GM18519 (cell line): Measurements from ENCODE around the gene ABI2.
"Not testable (repeated sequence)": the region's sequence is repeated elsewhere in the genome, so short reads cannot be mapped to it uniquely, and the experiment has no call there.

ENCODE experiments used
- ATAC-seq: cut with Tn5 transposase; IDR thresholded peaks from one replicate; pipeline ENCODE4 v1.9.1; 2021; ENCODE audit warnings: mild to moderate bottlenecking, moderate library complexity; ENCODE audit not compliant: unreplicated experiment, low FRiP score

ABI2 gene

DNA sequence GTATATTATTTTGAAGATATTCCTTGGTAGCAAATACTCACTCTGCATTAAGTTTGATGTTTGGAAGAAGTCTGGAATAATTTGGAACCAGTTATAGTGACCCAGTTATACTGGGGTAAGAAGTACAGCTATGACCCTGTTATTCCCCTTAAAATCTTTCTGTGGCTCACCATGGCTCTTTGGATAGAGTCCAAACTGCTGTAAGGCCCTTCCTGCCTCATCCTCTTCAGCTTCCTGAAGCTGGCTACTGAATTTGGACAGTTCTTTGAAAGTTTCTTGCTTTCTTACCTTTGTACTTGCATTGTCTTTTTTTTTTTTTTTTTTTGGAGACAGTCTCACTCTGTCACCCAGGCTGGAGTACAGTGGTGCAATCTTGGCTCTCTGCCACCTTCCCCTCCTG is 85.6 kb downstream of the ABI2 start:
- no peak for ATAC-seq

DNA sequence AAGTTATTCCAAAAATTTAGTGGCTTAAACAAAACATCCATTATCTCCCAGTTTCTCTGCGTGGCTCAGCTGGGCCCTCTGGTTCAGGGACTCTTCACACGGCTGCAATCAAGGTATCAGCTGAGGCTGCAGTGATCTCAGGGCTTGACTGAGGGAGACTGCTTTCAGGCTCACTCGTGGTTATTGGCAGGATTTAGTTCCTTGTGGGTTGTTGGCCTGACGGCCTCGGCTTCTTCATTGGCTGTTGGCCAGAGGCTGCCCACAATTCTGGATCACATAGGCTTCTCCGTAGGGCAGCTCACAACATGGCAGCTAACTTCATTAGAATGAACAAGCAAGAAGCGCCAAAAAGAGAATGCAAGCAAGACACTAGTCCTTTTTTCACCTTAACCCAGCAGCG is 90.1 kb downstream of the ABI2 start:
- no peak for ATAC-seq

DNA sequence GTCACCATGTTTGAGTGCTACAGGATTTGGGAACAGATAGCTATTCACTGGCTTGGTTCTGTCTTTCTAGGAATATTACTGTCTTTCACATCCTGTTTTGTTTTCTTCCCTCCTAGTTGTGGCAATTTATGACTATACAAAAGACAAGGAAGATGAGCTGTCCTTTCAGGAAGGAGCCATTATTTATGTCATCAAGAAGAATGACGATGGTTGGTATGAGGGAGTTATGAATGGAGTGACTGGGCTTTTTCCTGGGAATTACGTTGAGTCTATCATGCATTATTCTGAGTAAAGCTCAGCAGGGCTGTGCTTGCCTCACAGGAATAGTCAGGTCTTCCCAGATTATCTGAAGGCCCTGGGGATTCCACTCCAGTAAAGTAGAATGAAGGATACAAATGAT is 98.9 kb downstream of the ABI2 start:
- ATAC-seq, result no peak

GRCh38 chr2:203429643-203430042 is 101.4 kb downstream of the ABI2 start:
- ATAC-seq, result not testable (repeated sequence)

GRCh38 chr2:203431391-203432185 is 103.4 kb downstream of the ABI2 start:
- no peak for ATAC-seq

DNA sequence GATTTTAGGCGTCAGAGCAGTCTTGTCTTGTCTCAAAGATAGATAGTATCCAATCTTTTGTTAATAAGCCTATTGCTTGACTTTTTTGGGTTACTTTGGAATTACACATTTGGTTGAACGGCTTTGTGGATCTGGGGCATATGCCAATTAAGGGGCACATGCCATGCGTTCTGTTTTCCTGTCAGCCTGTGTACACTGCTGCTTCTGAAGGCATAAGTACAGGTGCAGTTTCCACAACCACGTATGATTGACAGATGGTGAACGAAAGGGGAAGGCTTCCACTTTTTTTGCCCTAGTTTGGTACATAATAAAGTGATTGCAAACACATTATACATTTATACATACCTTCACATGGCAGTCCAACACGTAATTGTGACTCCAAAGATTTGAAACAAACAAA is 104.6 kb downstream of the ABI2 start:
- ATAC-seq, result no peak

DNA sequence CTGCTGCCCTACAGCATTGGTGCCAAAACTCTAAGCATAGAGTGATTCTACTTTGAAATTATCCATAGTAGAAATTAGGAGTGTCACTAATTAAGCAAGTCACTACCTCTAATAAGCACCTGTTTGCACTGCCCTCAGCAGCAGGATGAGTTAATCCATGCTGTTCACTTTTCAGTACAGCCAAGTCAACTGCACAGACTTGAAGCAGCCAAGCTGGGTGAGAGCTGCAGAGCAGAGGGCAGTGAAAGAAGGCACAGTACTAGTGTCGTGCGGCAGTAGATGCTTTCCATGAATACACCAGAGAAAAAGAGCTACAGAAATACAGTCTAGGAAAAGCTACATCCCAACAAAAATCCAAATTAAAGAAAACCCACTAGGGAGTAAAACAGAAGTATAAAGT is 108.3 kb downstream of the ABI2 start:
- no peak for ATAC-seq

DNA sequence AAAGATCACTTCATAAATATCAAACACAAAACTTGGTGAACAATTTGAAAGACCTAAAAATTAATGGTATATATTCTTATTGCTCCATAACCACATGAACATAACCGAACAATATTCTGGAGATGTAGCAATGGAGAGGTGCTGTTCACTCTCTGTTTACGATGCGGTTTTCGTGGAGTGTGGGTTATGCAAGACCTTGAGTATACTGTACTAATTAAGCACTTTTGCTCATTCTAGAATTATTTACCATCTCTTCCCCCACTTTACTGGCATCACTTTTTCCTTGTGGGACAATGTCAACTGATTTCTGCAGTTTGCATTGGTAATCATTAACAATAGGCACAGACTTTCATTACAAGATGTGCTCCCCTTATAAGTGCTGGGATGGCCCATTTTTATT is 109.3 kb downstream of the ABI2 start:
- ATAC-seq, result no peak

DNA sequence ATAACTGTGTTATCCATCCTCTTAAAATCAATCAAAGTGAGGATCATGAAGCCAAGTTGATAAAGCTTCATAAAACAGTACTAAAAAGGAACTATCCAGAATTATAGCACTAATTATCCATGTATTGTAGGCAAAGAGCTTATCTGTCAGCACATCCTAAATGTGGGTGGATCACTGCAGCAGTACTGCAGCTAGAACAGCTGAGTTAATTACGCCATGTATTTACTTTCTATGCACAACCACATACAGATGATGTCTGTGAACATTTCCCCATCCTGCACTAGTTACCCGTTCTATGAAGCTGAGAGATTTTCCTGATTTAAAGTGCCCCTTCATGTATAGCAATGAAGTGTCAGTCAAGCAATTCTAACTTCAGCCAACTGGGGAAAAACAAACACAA is 110.3 kb downstream of the ABI2 start:
- ATAC-seq, result no peak

DNA sequence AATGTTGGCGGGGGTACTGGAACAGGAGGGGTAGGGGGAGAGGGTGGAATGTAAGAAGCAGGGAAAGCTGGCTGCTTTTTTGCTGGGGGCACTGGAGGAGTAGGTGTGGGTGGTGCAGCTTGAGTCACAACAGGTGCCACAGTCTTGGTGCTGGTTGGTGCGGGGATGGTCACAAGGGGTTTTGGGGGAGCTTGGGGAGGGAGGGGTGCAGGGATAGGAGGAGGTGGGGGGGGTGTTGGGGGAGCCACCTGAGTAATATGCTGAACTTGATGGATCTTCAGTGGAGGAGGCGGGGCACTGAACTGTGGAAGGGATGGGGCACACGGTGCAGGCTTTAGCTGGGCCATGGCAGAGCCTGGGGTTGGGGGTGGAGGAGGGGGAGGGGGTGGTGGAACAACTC is 112.5 kb downstream of the ABI2 start:
- no peak for ATAC-seq

DNA sequence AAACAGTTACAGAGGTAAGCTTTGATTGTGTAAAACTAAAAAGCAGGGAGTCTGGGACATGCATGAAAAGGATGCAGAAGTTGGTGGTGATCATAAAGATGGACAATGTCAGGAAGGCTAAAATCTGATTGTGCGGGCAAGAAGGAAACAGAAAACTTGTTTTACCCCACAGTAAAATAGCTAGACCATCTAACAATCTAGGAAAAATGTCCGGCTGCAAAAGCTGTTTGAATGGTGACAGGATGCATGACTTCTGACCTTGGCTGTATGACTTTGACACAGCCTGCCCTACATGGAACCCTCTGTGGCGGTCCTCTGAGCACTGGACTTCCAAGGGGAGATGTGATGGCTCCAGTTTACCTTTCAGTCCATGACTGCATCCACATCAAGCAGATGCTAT is 113.3 kb downstream of the ABI2 start:
- ATAC-seq, result no peak

- no peak for ATAC-seq
Observed at GRCh38 chr2:203442463-203442862, 114.3 kb downstream of the ABI2 start.

- ATAC-seq, result no peak
Observed at GRCh38 chr2:203444738-203445137, 116.5 kb downstream of the ABI2 start.

DNA sequence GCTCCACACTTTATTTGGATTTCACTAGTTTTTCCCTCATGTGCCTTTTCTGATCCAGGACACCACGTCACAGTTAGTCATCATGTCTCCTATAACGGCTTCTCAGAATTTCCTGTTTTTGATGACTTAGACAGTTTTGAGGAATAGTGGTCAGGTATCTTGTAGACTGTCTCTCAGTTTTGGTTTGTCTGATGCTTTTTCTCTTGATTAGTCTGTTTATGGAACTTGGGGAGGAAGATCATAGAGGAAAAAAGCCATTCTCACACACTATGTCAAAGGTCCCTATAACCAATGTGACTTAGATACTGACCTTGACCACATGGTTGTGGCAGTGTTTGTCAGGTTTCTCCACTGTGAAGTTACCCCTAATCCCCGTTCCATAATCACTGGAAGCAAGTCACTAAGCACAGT is 117.9 kb downstream of the ABI2 start:
- no peak for ATAC-seq

DNA sequence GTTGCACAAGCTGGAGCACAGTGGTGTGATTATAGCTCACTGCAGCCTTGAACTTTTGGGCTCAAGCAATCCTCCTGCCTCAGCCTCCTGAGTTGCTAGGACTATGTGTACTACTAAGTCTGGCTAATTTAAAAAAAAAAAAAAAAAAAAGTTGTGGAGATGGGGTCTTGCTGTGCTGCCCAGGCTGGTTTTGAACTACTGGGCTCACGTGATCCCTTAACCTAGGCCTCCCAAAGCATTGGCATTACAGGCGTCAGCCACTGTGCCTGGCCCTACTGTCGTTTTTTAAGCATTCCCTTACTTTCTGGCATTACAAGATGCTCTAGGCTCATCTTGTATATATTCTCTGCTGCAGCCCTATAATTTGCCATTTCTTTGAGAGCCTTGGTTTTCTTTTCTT is 118.6 kb downstream of the ABI2 start:
- no peak for ATAC-seq

DNA sequence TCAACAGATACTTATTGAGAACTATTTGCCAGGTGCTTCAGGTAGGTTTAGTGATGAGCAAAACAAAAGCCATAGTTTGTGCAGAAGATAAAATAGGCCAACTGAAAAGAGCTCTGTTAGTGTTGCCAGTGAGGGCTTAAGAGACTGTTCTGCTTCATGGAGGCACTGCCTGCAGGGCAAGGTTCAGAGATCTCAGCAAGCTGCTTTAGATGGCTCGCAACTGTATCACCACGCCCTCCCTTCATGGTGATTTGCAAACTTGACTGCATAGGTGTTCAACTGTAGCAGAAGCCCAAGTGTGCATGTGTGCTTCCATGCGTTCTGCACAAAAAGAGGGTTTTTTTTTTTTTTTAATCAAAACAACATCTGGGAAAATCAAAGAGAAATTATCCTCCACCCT is 122.4 kb downstream of the ABI2 start:
- no peak for ATAC-seq

- no peak for ATAC-seq
Observed at GRCh38 chr2:203451011-203451410, 122.8 kb downstream of the ABI2 start.

GRCh38 chr2:203451689-203452088 is 123.5 kb downstream of the ABI2 start:
- ATAC-seq, result no peak

DNA sequence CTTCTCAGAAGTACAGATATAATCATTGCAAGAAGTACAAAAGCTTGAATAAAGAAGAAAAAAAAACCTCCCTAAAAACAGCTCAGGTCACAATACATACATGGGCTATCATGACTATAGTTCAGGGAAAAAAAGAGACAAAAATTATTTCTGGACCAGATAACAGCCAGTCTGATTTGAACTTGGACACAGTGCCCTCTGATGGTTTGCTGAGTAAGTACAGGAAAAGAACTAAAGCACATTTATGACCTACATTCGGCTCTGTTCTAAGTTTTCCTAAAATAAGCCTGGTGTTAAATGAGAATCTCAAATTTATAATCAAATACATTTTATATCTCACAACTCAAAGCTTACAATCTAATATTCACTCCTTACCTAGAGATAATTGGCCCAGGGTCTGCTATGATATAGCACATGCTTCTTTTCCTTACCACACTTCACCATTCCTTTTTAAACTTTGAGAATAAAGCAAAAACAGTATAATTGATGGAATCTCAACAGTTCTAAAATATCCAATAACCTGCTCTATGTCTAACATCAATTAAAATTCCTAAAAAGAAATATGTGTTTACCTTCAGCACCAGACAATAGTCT is 125.8 kb downstream of the ABI2 start:
- ATAC-seq, result no peak

DNA sequence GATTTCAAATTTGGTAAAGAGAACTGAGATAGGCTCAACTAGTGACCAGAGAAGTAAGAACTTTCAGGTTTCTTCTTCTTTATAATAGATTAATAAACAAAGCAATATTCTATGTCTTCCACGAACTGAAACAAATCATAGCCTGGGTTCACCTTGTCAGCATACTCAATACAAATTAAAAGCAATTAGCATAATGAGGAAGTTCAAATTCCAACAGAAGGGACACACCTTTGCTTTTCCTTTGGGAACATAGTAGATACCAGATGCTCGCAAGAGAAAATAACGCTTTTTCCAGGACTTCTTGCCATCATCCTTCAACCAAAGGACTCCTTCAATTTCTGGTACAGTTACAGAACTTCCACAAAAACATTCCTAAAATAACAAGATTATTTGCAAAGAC is 127.0 kb downstream of the ABI2 start:
- ATAC-seq, result no peak

DNA sequence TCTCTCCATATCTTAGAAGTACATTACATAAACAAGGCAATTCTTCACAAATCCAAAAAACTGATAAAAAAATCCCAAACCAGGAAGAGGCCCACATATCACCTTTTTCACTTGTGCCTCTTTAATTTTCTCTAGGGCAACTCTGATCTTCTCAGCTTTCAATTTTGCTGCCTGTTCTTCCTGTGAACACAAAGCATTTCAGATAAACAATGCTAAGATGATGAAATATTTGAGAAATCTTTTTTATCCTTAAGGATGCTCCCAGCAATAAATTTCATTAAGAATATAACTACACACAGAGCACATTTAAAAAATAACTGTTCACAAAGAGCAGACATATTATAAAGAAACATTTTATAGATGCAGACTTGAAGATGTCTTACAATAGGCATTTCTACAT is 133.6 kb downstream of the ABI2 start:
- ATAC-seq, result no peak

DNA sequence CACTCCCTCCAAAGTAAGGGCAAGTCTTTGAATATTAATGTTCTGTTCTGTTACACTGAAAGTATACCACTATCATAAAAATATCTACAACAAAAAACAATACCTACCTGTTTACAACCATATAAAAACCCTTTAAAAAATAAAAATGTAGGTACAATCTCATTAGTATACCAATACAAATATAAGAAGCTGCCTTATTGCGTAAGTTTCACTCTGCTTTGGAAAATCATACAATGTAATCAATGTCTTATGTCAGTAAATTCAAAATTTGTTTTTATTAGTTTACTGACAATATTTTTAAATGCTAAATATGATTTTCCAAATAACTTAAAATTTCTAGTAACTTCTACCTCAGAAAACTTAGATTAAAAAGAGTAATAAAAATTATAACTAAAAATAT is 134.1 kb downstream of the ABI2 start:
- no peak for ATAC-seq
